OCI-LY1 (cell line): ENCODE measurements around the gene CCND2.

Experiments
- H2AFZ ChIP-seq: fragments of 200-600 bp; sonication (generic), shearing (Covaris generic); 2 replicates; pipeline ENCODE4 v1.6.0; 2014; ENCODE audit warnings: antibody characterized with exemption, mild to moderate bottlenecking, low read length
- H3F3A ChIP-seq: fragments of 200-600 bp; sonication (generic), shearing (Covaris generic); 2 replicates; pipeline ENCODE4 v1.6.0; 2014; ENCODE audit warnings: mild to moderate bottlenecking, antibody characterized with exemption, low read length, moderate library complexity; ENCODE audit not compliant: insufficient read depth
- H3K27ac ChIP-seq: fragments of 200-600 bp; sonication (generic); 2 replicates; pipeline ENCODE4 v1.5.1; 2014; ENCODE audit warnings: low read length, mixed run types, mild to moderate bottlenecking, low read depth; ENCODE audit not compliant: poor library complexity, severe bottlenecking
- H3K27me3 ChIP-seq: fragments of 200-600 bp; sonication (generic); 2 replicates; pipeline ENCODE4 v1.6.0; 2014; ENCODE audit warnings: antibody characterized with exemption, mild to moderate bottlenecking, low read length, moderate library complexity; ENCODE audit not compliant: insufficient read depth
- H3K36me3 ChIP-seq: fragments of 200-600 bp; sonication (generic); 2 replicates; pipeline ENCODE4 v1.6.1; 2014; ENCODE audit warnings: mild to moderate bottlenecking, antibody characterized with exemption, low read length, moderate library complexity, mixed read lengths; ENCODE audit not compliant: insufficient read depth
- H3K4me1 ChIP-seq: fragments of 200-600 bp; sonication (generic); 2 replicates; pipeline ENCODE4 v1.5.1; 2014; ENCODE audit warnings: mild to moderate bottlenecking, low read length, moderate library complexity; ENCODE audit not compliant: insufficient read depth, severe bottlenecking
- H3K4me2 ChIP-seq: fragments of 200-600 bp; sonication (generic), shearing (Covaris generic); 2 replicates; pipeline ENCODE4 v1.6.1; 2014; ENCODE audit warnings: low read length
- H3K4me3 ChIP-seq: fragments of 200-600 bp; sonication (generic); 2 replicates; pipeline ENCODE4 v1.5.1; 2014; ENCODE audit warnings: low read length, low read depth, mild to moderate bottlenecking, mixed read lengths; ENCODE audit not compliant: poor library complexity, severe bottlenecking
- H3K79me2 ChIP-seq: fragments of 200-600 bp; shearing (Covaris generic); 2 replicates; pipeline ENCODE4 v1.6.1; 2016; ENCODE audit warnings: mixed run types, low read length, mixed read lengths; ENCODE audit not compliant: insufficient read depth
- H3K9ac ChIP-seq: fragments of 200-600 bp; sonication (generic), shearing (Covaris generic); 2 replicates; pipeline ENCODE4 v1.6.1; 2014; ENCODE audit warnings: mild to moderate bottlenecking, low read length, mixed read lengths
- H3K9me2 ChIP-seq: fragments of 200-600 bp; sonication (generic), shearing (Covaris generic); 2 replicates; pipeline ENCODE4 v1.6.1; 2014; ENCODE audit warnings: low read depth, mild to moderate bottlenecking, low read length, mixed read lengths
- H3K9me3 ChIP-seq: fragments of 200-600 bp; shearing (Covaris generic); 2 replicates; pipeline ENCODE4 v1.6.1; 2014; ENCODE audit warnings: low read length, mixed read lengths
- H4K20me1 ChIP-seq: fragments of 200-600 bp; sonication (generic), shearing (Covaris generic); 2 replicates; pipeline ENCODE4 v1.6.0; 2016; ENCODE audit warnings: mild to moderate bottlenecking, low read length; ENCODE audit not compliant: insufficient read depth
- EZH2 ChIP-seq: fragments of 200-600 bp; sonication (generic), shearing (Covaris generic); IDR thresholded peaks from 2 replicates; pipeline ENCODE4 v1.8.0; 2017; ENCODE audit warnings: borderline replicate concordance, mixed run types, mild to moderate bottlenecking, antibody characterized with exemption, low read length, moderate library complexity, mixed read lengths
- TF ChIP-seq, protein P1 (sequence below): fragments of 200-600 bp; sonication (generic), shearing (Covaris generic); IDR thresholded peaks from 2 replicates; pipeline ENCODE4 v1.5.1; 2017; ENCODE audit warnings: mild to moderate bottlenecking, antibody characterized with exemption, low read length, moderate library complexity, mixed read lengths

The CCND2 gene

DNA sequence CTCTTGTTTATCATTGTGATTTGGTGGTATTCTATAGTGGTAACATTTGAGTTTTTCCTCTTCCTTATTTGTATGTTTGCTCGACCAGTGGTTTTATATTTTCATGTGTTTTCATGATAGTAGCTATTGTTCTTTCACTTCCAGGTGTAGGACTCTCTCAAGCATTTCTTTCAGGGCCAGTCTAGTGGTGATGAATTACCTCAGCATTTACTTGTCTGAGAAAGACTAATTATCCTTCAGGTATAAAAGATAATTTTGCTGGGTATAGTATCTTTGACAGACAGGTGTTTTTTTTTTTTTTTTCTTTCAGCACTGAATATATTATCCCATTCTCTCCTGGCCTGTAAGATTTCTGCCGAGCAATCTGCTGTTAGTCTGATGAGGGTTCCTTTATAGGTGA, 35.0 kb upstream of the CCND2 start:
- Histone ChIP-seq H3K27ac (no peak overlapping the region), H3K4me3 (no peak overlapping the region), H4K20me1 (no peaks in the 10 kb centered on the region), H3K27me3 (peaks cover 3% of the 10 kb centered on the region; the same call in 1 of the 2 replicates), H3K4me2 (no peak overlapping the region), H3F3A (no peaks in the 10 kb centered on the region), H3K9ac (no peak overlapping the region), H3K36me3 (no peaks in the 10 kb centered on the region), H3K79me2 (no peaks in the 10 kb centered on the region), H3K9me2 (no peaks in the 10 kb centered on the region), H3K4me1 (no peaks in the 10 kb centered on the region), H2AFZ (no peak overlapping the region), H3K9me3 (no peaks in the 10 kb centered on the region)
- no peak for TF ChIP-seq EZH2
- TF ChIP-seq, protein P1, sequence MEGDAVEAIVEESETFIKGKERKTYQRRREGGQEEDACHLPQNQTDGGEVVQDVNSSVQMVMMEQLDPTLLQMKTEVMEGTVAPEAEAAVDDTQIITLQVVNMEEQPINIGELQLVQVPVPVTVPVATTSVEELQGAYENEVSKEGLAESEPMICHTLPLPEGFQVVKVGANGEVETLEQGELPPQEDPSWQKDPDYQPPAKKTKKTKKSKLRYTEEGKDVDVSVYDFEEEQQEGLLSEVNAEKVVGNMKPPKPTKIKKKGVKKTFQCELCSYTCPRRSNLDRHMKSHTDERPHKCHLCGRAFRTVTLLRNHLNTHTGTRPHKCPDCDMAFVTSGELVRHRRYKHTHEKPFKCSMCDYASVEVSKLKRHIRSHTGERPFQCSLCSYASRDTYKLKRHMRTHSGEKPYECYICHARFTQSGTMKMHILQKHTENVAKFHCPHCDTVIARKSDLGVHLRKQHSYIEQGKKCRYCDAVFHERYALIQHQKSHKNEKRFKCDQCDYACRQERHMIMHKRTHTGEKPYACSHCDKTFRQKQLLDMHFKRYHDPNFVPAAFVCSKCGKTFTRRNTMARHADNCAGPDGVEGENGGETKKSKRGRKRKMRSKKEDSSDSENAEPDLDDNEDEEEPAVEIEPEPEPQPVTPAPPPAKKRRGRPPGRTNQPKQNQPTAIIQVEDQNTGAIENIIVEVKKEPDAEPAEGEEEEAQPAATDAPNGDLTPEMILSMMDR = no peak

DNA sequence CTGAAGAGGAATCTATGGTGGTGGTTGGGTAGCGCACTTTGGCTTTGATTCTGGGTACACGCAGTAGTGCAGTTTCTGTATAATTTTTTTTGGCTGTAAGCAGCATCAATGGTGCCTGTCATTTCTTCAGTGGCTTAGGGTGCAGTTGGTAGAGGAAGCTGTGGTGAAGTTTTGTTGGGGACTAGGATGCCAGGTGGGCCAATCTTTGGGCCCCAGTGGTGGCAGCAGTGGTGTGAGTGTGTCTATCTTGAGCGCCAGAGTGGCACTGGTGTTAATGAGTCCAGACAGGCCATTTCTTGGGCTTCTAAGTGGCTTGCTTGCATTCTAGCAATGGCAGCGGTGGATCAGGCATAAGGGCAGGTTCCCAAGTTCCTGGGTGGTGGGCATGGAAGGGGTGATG, 33.8 kb upstream of the CCND2 start:
- H3K27ac ChIP-seq = no peak overlapping the region
- H3K9ac ChIP-seq = no peak overlapping the region
- no peaks in the 10 kb centered on the region for H3K79me2 ChIP-seq
- TF ChIP-seq, protein P1 = no peak
- TF ChIP-seq EZH2 = no peak
- no peaks in the 10 kb centered on the region for H3K9me2 ChIP-seq
- no peak overlapping the region for H3K4me2 ChIP-seq
- H3F3A ChIP-seq = no peaks in the 10 kb centered on the region
- H2AFZ ChIP-seq = no peak overlapping the region
- H3K4me1 ChIP-seq = no peaks in the 10 kb centered on the region
- no peaks in the 10 kb centered on the region for H4K20me1 ChIP-seq
- no peaks in the 10 kb centered on the region for H3K9me3 ChIP-seq
- H3K27me3 ChIP-seq = peaks cover 3% of the 10 kb centered on the region; the same call in 1 of the 2 replicates
- no peaks in the 10 kb centered on the region for H3K36me3 ChIP-seq
- H3K4me3 ChIP-seq = no peak overlapping the region

DNA sequence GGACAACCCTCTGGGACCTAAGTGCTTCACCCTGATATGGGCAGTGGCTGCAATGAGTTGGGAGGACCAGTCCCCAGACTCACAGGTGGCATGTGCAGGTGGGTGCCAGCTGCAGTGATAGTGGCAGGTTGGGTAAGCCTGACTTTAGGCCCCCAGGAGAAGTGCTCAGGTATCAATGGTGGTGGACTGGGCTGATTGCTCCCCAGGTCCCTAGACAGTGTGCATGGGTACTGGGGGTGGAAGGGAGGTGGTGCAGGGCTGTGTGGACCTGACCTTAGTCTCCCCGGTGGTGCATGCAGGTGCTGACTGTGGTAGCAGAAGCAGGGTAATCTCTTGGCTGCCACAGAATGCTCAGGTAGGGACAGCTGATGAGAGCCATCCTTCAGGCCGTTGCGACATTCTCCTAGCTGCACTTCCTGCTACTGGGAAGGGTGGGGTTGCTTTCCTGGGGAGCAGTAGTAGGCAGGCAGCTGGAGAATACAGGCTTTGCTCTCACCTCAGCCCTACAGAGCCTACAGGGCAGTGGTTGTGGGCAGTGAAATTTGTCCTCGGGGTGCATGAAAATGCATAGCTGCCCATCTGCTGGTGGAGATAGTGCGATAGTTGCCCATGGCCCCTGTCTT, 33.3 kb upstream of the CCND2 start:
- H4K20me1 ChIP-seq = no peaks in the 10 kb centered on the region
- H3F3A ChIP-seq = no peaks in the 10 kb centered on the region
- no peaks in the 10 kb centered on the region for H3K4me1 ChIP-seq
- no peaks in the 10 kb centered on the region for H3K79me2 ChIP-seq
- no peaks in the 10 kb centered on the region for H3K9me2 ChIP-seq
- H3K36me3 ChIP-seq = no peaks in the 10 kb centered on the region
- H3K4me2 ChIP-seq = no peak overlapping the region
- TF ChIP-seq, protein P1 = no peak
- no peak for TF ChIP-seq EZH2
- H2AFZ ChIP-seq = no peak overlapping the region
- H3K4me3 ChIP-seq = no peak overlapping the region
- no peaks in the 10 kb centered on the region for H3K9me3 ChIP-seq
- H3K9ac ChIP-seq = no peak overlapping the region
- H3K27ac ChIP-seq = no peak overlapping the region
- H3K27me3 ChIP-seq = peaks cover 3% of the 10 kb centered on the region; the same call in 1 of the 2 replicates
